CD14-positive monocyte (primary cell): Measurements from ENCODE around the gene KLK10. TPM values are rescaled to one million over a fixed set of nuclear protein-coding genes. Genes with fewer than 3 reads are reported as not detected.
A peak's percentile ranks its signal among the peaks of the same experiment; 100 is the strongest.

Experiments used
- DNase-seq, 3 donors: peaks; one replicate each; pipeline ENCODE4 v3.0.0-alpha.2; 2011 to 2022
- H2AFZ ChIP-seq: 2 replicates; pipeline ENCODE4 v1.6.0; 2012; ENCODE audit warnings: mild to moderate bottlenecking, low read depth, low read length, inconsistent platforms; ENCODE audit not compliant: insufficient read depth, poor library complexity, severe bottlenecking
- H3K27ac ChIP-seq, 2 donors: 1 replicate in 1 of 2; 2 replicates in 1 of 2; pipeline ENCODE4 v1.5.1; 2012 to 2013; ENCODE audit warnings: low read length in 2 of 2, control low read depth in 1 of 2, inconsistent platforms in 1 of 2, low read depth in 1 of 2, mild to moderate bottlenecking in 1 of 2
- H3K27me3 ChIP-seq, 2 donors: one replicate each; pipeline versions ENCODE4 v1.6.0 to v1.6.1; 2011 to 2013; ENCODE audit warnings: low read length in 2 of 2; ENCODE audit not compliant: control insufficient read depth in 2 of 2, insufficient read depth in 2 of 2
- H3K36me3 ChIP-seq, 2 donors: replicated peaks in 1 of 2; 1 replicate in 1 of 2; 2 replicates in 1 of 2; pipeline versions ENCODE4 v1.5.1 to v1.6.1; 2012 to 2013; ENCODE audit warnings: low read length in 2 of 2, control low read depth in 1 of 2, inconsistent platforms in 1 of 2, mild to moderate bottlenecking in 1 of 2; ENCODE audit not compliant: insufficient read depth in 2 of 2, control insufficient read depth in 1 of 2
- H3K4me1 ChIP-seq, 2 donors: 1 replicate in 1 of 2; 2 replicates in 1 of 2; pipeline versions ENCODE4 v1.5.1 to v1.6.1; 2012 to 2013; ENCODE audit warnings: low read length in 2 of 2, control low read depth in 1 of 2, inconsistent platforms in 1 of 2, mild to moderate bottlenecking in 1 of 2, moderate library complexity in 1 of 2; ENCODE audit not compliant: insufficient read depth in 2 of 2, control insufficient read depth in 1 of 2
- H3K4me2 ChIP-seq: replicated peaks from 2 replicates; pipeline ENCODE3; 2012; ENCODE audit warnings: low read length, moderate library complexity, mild to moderate bottlenecking; ENCODE audit not compliant: poor library complexity, severe bottlenecking; ENCODE audit errors: extremely low read depth
- H3K4me3 ChIP-seq, 3 experiments: fragments of 200-600 bp in 1 of 3; sonication (generic) in 1 of 3; replicated peaks in 1 of 3; 1 replicate in 2 of 3; 2 replicates in 1 of 3; pipeline ENCODE4 v1.5.1; 2011 to 2013; ENCODE audit warnings: low read length in 3 of 3, mild to moderate bottlenecking in 3 of 3, control low read depth in 2 of 3, low read depth in 2 of 3, inconsistent platforms in 1 of 3, moderate library complexity in 1 of 3
- H3K79me2 ChIP-seq: 2 replicates; pipeline ENCODE4 v1.6.0; 2012; ENCODE audit warnings: mild to moderate bottlenecking, control low read depth, inconsistent platforms, low read length, moderate library complexity; ENCODE audit not compliant: insufficient read depth
- H3K9ac ChIP-seq: 2 replicates; pipeline ENCODE4 v1.6.0; 2017; ENCODE audit warnings: low read length, mild to moderate bottlenecking; ENCODE audit not compliant: insufficient read depth, poor library complexity, severe bottlenecking
- H3K9me3 ChIP-seq, 2 donors: replicated peaks in 1 of 2; 1 replicate in 1 of 2; 2 replicates in 1 of 2; pipeline versions ENCODE4 v1.5.1 to v1.6.1; 2012 to 2013; ENCODE audit warnings: low read length in 2 of 2, control low read depth in 1 of 2; ENCODE audit not compliant: control insufficient read depth in 1 of 2, insufficient read depth in 1 of 2
- H4K20me1 ChIP-seq: 2 replicates; pipeline ENCODE4 v1.6.0; 2012; ENCODE audit warnings: mild to moderate bottlenecking, low read length, control low read depth, moderate library complexity; ENCODE audit not compliant: insufficient read depth
- H3K27ac Mint-ChIP-seq, 7 donors: one replicate each; pipeline ENCODE4 v1.8.0; 2020; ENCODE audit warnings: mild to moderate bottlenecking in 7 of 7, mixed read lengths in 7 of 7, moderate library complexity in 6 of 7, inconsistent platforms in 2 of 7
- H3K27me3 Mint-ChIP-seq, 3 donors: one replicate each; pipeline ENCODE4 v1.8.0; 2021 to 2022; ENCODE audit warnings: low read depth in 3 of 3, mild to moderate bottlenecking in 3 of 3, mixed read lengths in 3 of 3, moderate library complexity in 3 of 3, inconsistent platforms in 1 of 3
- H3K36me3 Mint-ChIP-seq, 2 donors: one replicate each; pipeline ENCODE4 v1.8.0; 2020; ENCODE audit warnings: mixed read lengths in 2 of 2, inconsistent platforms in 1 of 2, mild to moderate bottlenecking in 1 of 2
- H3K4me1 Mint-ChIP-seq: one replicate; pipeline ENCODE4 v1.8.0; 2020; ENCODE audit warnings: mild to moderate bottlenecking, mixed read lengths
- H3K4me3 Mint-ChIP-seq, 2 donors: one replicate each; pipeline ENCODE4 v1.8.0; 2020; ENCODE audit warnings: mild to moderate bottlenecking in 2 of 2, mixed read lengths in 2 of 2, moderate library complexity in 1 of 2
- H3K9me3 Mint-ChIP-seq, 7 donors: one replicate each; pipeline ENCODE4 v1.8.0; 2020 to 2022; ENCODE audit warnings: mixed read lengths in 7 of 7, mild to moderate bottlenecking in 6 of 7, moderate library complexity in 6 of 7, inconsistent platforms in 2 of 7
- CTCF ChIP-seq: fragments of 200-600 bp; IDR thresholded peaks from one replicate; pipeline ENCODE4 v1.8.0; 2022; ENCODE audit warnings: antibody characterized with exemption, mild to moderate bottlenecking
- WGBS: methylation state at CpG from one replicate; pipeline ENCODE4 v1.1.5; 2013; ENCODE audit warnings: missing lambda C conversion rate; ENCODE audit not compliant: insufficient coverage; 5-methylcytosine and 5-hydroxymethylcytosine counted together
- intact Hi-C, 2 donors: fragments of 100-400 bp; cut with micrococcal nuclease; formaldehyde crosslinking; loops; one replicate each; pipeline versions ENCODE4 v1.15.0 to v1.15.1; 2023
- polyA plus RNA-seq, 3 donors: library from polyadenylated mRNA; depleted of rRNA in 1 of 3; unstranded in 2 of 3; stranded (reverse) in 1 of 3; fragments of 300-500 nt in 2 of 3; fragments of >200 nt in 1 of 3; fragmentation: Illumina TruSeq in 2 of 3; gene quantifications; 1 replicate in 2 of 3; 2 replicates in 1 of 3; pipeline ENCODE4 v1.2.3, GENCODE V29; 2012 to 2021

KLK10 gene
- polyA plus RNA-seq, 3 donors, result not detected

GRCh38 chr19:50983625-50984292, 35.8 kb downstream of the KLK10 start, which contains the start of gene KLK7:
Gene KLK7 (minus strand): TSS chr19:50983917. CDS start chr19:50982399, 1,518 bp downstream.
- Mint-ChIP-seq H3K36me3 (no peaks in the 10 kb centered on the region), H3K4me1 (no peaks in the 10 kb centered on the region), H3K9me3 (peaks cover 0 to 14% (median 1%) of the 10 kb centered on the region in 7 donors), H3K27ac (no peak within 1 kb of the TSS), H3K4me3 (peak within 1 kb of the TSS in 1 of 2 donors; percentile 58), H3K27me3 (peaks cover 32 to 50% (median 34%) of the 10 kb centered on the region in 3 donors)
- no peak within 1 kb of the TSS for H3K4me3 ChIP-seq
- no peak within 1 kb of the TSS for H2AFZ ChIP-seq
- peaks cover 0 to 7% of the 10 kb centered on the region in 2 donors for H3K27me3 ChIP-seq
- WGBS, result 14% methylated on average over 20 of the region's 28 CpGs
- H3K79me2 ChIP-seq, result no peaks in the 10 kb centered on the region
- no peak within 1 kb of the TSS for H3K4me2 ChIP-seq
- no peaks in the 10 kb centered on the region for H3K9me3 ChIP-seq
- no peaks in the 10 kb centered on the region for H4K20me1 ChIP-seq
- no peak within 1 kb of the TSS for H3K27ac ChIP-seq
- intact Hi-C loops, result no loop called here
- no peak for DNase-seq
- H3K9ac ChIP-seq, result no peak within 1 kb of the TSS
- no peaks in the 10 kb centered on the region for H3K4me1 ChIP-seq
- no peak for TF ChIP-seq CTCF
- no peaks in the 10 kb centered on the region for H3K36me3 ChIP-seq

GRCh38 chr19:50982186-50982585, 37.3 kb downstream of the KLK10 start:
- Histone ChIP-seq H3K4me1 (no peaks in the 10 kb centered on the region), H3K79me2 (no peaks in the 10 kb centered on the region), H3K9ac (no peak overlapping the region), H3K27ac (no peak overlapping the region), H3K36me3 (no peaks in the 10 kb centered on the region), H3K9me3 (no peaks in the 10 kb centered on the region), H2AFZ (no peak overlapping the region), H4K20me1 (no peaks in the 10 kb centered on the region), H3K4me3 (no peak overlapping the region), H3K27me3 (peaks cover 0 to 7% of the 10 kb centered on the region in 2 donors), H3K4me2 (no peak overlapping the region)
- Mint-ChIP-seq H3K4me1 (no peaks in the 10 kb centered on the region), H3K36me3 (no peaks in the 10 kb centered on the region), H3K27ac (no peak overlapping the region), H3K27me3 (peaks cover 32 to 54% (median 32%) of the 10 kb centered on the region in 3 donors), H3K4me3 (no peak overlapping the region), H3K9me3 (peaks cover 0 to 9% (median 1%) of the 10 kb centered on the region in 7 donors)
- intact Hi-C loops, result no loop called here
- DNase-seq, result no peak
- TF ChIP-seq CTCF, result no peak
- WGBS, result 56% methylated on average over 2 of the region's 4 CpGs
